OCI-M2 (cell line): ENCODE results near the gene ITPR2.
"Not testable (repeated sequence)": the region's sequence is repeated elsewhere in the genome, so short reads cannot be mapped to it uniquely, and the experiment has no call there.

ENCODE experiments used
- DNase-seq: peaks from one replicate; lab custom pipeline; 2025; ENCODE audit not compliant: unreplicated experiment; lab: John Stamatoyannopoulos, UW

Gene ITPR2

DNA sequence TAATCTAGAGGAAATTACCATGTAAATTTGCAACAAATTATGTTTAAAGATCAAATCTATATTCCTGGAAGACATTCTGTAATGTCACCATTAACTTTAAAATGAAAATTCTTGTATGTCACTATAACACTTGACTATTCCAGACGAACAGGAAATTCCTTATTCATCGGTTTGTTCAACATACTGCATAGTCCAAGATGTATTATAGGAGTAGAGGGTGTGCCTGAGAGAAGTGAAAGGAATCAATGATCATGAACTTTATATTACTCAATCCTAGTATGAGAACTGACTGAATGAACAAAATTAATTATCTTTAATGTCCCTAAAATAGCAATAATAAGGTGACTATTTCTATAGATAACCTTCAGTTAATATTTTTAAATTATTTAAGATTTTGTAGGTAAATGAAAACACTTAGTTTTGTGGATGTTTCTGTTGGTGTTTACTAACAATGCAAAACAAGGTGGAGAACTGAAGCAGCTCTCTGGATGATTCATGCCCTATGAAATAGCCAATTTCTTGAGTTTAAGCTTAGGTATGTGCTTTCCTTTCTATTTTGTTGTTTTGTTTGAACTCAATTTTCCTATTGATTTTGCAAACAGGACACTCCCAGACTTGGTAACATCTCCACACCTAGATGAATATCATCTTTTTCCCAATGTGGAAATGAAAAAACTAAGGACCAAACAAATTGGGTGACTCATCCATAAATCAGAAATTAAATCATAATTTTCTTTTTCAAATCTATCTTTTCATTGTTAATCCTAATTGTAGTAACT is 18.2 kb upstream of the ITPR2 start:
- DNase-seq: no peak

- no peak for DNase-seq
Observed at GRCh38 chr12:26848156-26848825, 15.3 kb upstream of the ITPR2 start.

- no peak for DNase-seq
Observed at GRCh38 chr12:26847431-26847830, 14.4 kb upstream of the ITPR2 start.

- DNase-seq: no peak
Observed at GRCh38 chr12:26846416-26846815, 13.4 kb upstream of the ITPR2 start.

DNA sequence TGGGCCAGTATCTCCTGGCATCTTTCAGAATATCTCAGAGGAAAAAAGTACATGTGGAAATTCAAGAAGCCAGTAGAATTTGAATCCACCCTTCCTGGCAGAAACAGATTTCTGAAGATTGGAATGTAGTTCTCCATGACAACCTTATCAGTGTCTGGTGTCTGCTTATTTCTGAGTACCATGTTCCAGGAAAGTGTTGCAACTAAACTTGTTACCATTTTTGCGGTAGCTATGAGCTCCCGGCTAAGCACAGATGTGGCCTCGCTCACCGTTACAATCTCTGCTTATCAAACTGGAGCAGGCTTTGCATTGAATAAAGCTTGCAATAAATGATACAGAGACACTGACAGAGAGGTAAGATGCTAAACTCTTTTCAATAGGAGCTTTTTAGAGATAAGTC is 13.0 kb upstream of the ITPR2 start:
- no peak for DNase-seq

DNA sequence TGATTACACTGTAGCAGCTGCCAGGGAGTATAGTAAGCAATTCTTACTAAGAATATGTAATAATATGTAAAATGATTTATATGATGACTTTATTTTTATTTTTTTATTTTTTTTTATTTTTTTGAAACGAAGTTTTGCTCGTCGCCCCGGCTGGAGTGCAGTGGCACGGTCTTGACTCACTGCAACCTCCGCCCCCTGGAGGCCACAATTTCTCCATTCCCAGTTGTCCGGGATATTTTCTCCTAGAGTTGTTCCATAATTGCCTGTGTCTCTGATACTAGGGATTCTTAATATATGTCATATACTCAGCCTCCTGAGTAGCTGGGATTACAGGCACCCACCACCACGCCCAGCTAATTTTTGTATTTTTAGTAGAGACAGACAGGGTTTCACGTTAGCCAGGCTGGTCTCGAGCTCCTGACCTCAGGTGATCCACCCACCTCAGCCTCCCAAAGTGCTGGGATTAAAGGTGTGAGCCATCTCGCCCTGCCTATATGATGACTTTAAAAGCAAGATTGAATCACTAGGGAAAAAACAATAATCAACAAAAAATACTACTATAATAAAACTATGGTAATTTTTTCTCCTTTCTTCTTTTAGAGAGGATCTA is 12.2 kb upstream of the ITPR2 start:
- no peak for DNase-seq

- no peak for DNase-seq
Observed at GRCh38 chr12:26843311-26843710, 10.3 kb upstream of the ITPR2 start.

DNA sequence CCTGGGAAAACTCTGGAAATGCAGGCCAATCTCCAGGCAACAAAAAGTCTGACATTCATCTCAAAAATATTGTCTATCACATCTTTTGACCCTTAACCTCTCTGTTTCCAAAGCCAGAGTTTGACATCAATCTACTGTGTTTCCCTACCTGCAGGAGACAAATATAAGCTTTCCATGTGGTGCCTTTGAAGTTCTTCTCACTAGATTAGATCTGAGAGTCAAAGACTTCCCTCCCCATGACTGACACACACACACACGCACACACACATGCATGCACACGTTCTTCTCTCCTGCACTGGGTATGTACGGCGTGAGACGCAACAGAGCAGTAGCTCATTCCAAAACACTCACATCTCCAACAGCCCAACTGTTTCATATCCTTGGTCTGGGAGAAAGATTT is 8.1 kb upstream of the ITPR2 start:
- no peak for DNase-seq

- DNase-seq: no peak
Observed at GRCh38 chr12:26839512-26839911, 6.5 kb upstream of the ITPR2 start.

GRCh38 chr12:26838888-26839416 is 6.0 kb upstream of the ITPR2 start:
- DNase-seq: no peak

DNA sequence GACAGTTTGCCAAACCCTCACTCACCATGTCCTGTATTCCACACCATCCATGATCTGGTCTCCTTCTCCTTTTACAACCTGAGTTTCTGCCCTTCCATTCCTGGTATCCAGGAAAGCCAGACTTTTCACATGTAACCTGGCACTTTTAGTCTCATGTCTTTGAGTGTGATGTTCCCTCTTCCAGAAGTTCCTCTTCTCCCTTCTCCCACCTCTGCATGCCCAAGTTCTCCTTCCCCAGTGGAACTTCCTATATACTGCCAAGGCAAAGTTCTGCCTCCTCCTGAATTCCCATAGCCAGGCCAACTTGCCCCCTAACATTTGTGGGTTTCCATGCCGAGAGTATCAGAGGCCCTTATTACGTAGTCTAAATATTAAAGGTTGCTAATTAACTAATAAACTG is 3.2 kb upstream of the ITPR2 start:
- DNase-seq: no peak

GRCh38 chr12:26834503-26835060 is 1.6 kb upstream of the ITPR2 start:
- not testable (repeated sequence) for DNase-seq

- no peak for DNase-seq
Observed at GRCh38 chr12:26833743-26834490, 923 bp upstream of the ITPR2 start.

GRCh38 chr12:26831951-26832821 is 808 bp downstream of the ITPR2 start:
- DNase-seq: no peak

- DNase-seq: no peak
Observed at GRCh38 chr12:26830783-26831551, 2.0 kb downstream of the ITPR2 start.

- DNase-seq: no peak
Observed at GRCh38 chr12:26830363-26830762, 2.6 kb downstream of the ITPR2 start.

DNA sequence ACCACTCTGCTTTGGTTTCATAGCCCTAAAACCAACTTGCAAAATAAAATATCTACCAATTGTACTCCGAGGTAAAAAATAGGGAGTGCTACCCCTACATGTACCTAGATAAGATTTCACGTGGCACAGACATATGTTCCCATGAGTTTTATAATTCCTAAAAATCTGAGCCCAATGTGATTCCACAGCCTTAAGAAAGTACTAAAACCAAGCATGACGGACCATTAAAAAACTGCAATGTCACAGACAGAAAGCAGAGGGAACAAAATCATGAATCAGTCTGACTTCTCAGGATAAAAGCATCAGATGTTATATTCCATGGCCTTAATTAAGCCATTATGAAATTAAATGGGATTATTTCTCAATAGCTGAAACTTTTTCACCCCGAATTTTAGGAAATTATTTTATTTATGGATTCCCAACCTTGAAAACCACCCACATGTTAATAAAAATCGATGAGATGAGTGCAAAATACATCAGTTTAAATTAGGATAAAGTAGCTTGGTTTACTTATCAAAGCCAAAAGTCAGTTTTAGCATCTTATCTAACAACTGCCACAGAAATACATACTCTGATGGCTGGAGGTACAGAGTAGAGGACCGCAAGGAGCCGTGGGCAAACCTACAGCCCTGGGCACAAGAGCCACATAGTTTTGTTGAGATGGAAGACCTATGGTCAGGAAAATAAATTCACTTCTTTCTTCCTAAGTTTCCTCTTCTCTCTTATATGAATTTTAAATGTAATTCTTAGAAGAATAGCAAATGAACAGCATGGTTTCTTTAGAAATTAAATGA is 4.5 kb downstream of the ITPR2 start:
- DNase-seq: no peak

DNA sequence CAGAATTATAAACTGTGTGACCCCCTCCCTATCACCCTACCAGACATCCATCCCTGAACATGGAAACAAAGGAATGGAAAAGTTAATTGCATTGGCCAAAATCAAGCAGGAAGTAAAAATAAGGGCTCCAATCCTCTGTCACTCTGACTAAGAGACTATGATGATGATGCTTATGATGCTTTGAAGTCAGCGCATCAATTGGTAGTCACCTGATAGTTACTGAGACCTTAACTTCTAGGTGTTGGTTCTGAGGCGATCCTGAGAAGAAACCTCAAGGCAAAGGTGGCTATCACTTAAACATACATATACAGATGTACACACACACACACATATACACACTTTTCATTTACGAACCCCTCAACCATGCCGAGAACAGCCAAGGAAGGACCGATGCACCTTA is 6.6 kb downstream of the ITPR2 start:
- DNase-seq: no peak
